Measurements from ENCODE around the gene GRID2. TPM values are rescaled to one million over a fixed set of nuclear protein-coding genes. Genes with fewer than 3 reads are reported as not detected.

The GRID2 gene
- total RNA-seq, 1 donor from 2014 or later = 2.1 TPM

DNA sequence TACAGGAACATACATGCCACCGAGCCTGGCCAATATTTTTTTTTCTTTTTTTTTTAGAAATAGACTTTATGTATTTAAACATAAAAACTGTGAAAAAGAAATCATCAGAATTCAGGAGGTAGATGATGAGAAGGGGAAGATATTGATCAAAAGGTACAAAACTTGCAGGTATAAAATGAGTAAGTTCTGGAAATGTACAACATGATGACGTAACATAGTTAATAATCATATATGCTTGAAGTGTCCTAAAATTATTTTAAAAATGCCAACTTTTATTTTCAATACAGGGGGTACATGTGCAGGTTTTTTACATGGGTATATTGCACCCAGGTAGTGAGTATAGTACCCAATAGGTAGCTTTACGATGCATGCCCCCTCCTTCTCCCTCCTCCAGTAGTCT is 337.6 kb downstream of the GRID2 start:
- no peaks in the 10 kb centered on the region for H3K9me3 Mint-ChIP-seq (ENCODE audit: unreplicated experiment)

DNA sequence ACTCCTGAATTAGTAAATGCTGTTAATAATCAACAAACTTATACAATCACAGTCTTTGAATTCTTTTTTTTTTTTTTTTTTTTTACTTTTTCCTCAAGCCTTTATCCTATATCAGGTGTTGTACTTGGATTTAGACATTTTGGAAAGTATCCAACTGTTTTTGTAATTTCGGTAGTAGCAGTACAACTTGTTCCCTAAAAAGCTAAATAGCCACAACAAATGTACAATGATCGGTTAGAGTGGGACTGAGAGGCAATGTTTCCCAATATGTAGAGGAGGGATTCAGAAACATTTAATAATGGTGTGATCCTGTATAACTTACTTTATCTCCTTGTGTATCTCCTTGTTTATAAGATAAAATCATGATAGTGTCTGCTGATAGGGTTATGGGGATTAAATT is 343.1 kb downstream of the GRID2 start:
- H3K4me1 Mint-ChIP-seq (ENCODE audit: low read depth, unreplicated experiment) = no peaks in the 10 kb centered on the region
- no peaks in the 10 kb centered on the region for H3K27me3 Mint-ChIP-seq (ENCODE audit: unreplicated experiment)
- H3K9me3 Mint-ChIP-seq (ENCODE audit: unreplicated experiment) = no peaks in the 10 kb centered on the region
- no peaks in the 10 kb centered on the region for H3K36me3 Mint-ChIP-seq (ENCODE audit: unreplicated experiment)
- no peak overlapping the region for H3K27ac Mint-ChIP-seq (ENCODE audit: unreplicated experiment)
- TF ChIP-seq, protein P1, sequence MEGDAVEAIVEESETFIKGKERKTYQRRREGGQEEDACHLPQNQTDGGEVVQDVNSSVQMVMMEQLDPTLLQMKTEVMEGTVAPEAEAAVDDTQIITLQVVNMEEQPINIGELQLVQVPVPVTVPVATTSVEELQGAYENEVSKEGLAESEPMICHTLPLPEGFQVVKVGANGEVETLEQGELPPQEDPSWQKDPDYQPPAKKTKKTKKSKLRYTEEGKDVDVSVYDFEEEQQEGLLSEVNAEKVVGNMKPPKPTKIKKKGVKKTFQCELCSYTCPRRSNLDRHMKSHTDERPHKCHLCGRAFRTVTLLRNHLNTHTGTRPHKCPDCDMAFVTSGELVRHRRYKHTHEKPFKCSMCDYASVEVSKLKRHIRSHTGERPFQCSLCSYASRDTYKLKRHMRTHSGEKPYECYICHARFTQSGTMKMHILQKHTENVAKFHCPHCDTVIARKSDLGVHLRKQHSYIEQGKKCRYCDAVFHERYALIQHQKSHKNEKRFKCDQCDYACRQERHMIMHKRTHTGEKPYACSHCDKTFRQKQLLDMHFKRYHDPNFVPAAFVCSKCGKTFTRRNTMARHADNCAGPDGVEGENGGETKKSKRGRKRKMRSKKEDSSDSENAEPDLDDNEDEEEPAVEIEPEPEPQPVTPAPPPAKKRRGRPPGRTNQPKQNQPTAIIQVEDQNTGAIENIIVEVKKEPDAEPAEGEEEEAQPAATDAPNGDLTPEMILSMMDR (IDR thresholded peaks at IDR 0.05; ENCODE audit: partially characterized antibody, unreplicated experiment) = no peak
- H3K4me3 Mint-ChIP-seq (ENCODE audit: unreplicated experiment) = no peak overlapping the region
- no peak for DNase-seq

More for the DNA sequence above, 337.6 kb downstream of the GRID2 start:
- TF ChIP-seq, protein P1 (IDR thresholded peaks at IDR 0.05; ENCODE audit: partially characterized antibody, unreplicated experiment) = no peak
- Mint-ChIP-seq H3K4me1 (ENCODE audit: low read depth, unreplicated experiment) (no peaks in the 10 kb centered on the region), H3K27ac (ENCODE audit: unreplicated experiment) (no peak overlapping the region), H3K4me3 (ENCODE audit: unreplicated experiment) (no peak overlapping the region), H3K36me3 (ENCODE audit: unreplicated experiment) (no peaks in the 10 kb centered on the region), H3K27me3 (ENCODE audit: unreplicated experiment) (no peaks in the 10 kb centered on the region)
- no peak for DNase-seq

DNA sequence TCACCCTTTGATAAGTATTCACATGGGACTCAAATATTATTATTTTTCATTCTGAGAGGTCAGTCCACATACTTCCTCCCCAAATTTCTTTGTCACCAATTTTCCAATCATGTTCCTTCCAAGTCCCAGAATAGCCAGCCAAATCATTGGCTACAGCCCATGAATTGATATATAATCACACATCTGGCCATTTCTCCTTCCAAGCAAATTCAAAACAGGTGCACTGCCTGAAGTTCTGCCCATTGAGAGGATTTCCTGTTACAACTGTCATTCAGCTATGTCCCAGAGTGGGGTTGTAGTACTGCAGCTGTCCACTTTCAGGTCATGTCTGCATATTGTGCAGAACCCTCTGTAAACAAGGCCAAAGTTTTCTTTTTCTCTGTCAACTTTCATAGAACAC is 347.8 kb downstream of the GRID2 start:
- Mint-ChIP-seq H3K4me3 (ENCODE audit: unreplicated experiment) (no peak overlapping the region), H3K9me3 (ENCODE audit: unreplicated experiment) (no peaks in the 10 kb centered on the region)
- TF ChIP-seq, protein P1 (IDR thresholded peaks at IDR 0.05; ENCODE audit: partially characterized antibody, unreplicated experiment) = no peak

DNA sequence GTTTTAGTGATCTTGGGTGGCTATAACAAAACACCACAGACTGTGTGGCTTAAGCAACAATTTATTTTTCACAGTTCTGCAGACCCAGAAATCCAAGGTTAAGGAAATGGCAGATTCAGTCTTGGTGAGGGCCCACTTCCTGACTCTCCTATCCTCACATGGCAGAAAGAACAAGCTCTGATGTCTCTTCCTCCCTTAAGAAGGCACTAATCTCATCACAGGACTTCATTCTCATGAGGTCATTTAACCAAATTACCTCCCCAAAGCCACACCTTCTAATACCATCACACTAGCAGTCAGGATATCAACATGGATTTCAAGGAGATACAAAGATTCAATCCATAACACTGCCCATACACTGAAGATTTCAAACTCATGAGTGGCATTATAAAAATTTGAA is 350.3 kb downstream of the GRID2 start:
- TF ChIP-seq, protein P1 (IDR thresholded peaks at IDR 0.05; ENCODE audit: partially characterized antibody, unreplicated experiment) = no peak
- no peaks in the 10 kb centered on the region for H3K36me3 Mint-ChIP-seq (ENCODE audit: unreplicated experiment)
- H3K9me3 Mint-ChIP-seq (ENCODE audit: unreplicated experiment) = no peaks in the 10 kb centered on the region
- peaks cover 2% of the 10 kb centered on the region for H3K4me1 Mint-ChIP-seq (ENCODE audit: low read depth, unreplicated experiment)
- H3K27me3 Mint-ChIP-seq (ENCODE audit: unreplicated experiment) = peaks cover 3% of the 10 kb centered on the region
- no peak for DNase-seq
- H3K27ac Mint-ChIP-seq (ENCODE audit: unreplicated experiment) = no peak overlapping the region
- no peak overlapping the region for H3K4me3 Mint-ChIP-seq (ENCODE audit: unreplicated experiment)

More for the DNA sequence above, 347.8 kb downstream of the GRID2 start:
- Mint-ChIP-seq H3K27me3 (ENCODE audit: unreplicated experiment) (peaks cover 3% of the 10 kb centered on the region), H3K27ac (ENCODE audit: unreplicated experiment) (no peak overlapping the region), H3K36me3 (ENCODE audit: unreplicated experiment) (no peaks in the 10 kb centered on the region), H3K4me1 (ENCODE audit: low read depth, unreplicated experiment) (peaks cover 2% of the 10 kb centered on the region)
- no peak for DNase-seq

DNA sequence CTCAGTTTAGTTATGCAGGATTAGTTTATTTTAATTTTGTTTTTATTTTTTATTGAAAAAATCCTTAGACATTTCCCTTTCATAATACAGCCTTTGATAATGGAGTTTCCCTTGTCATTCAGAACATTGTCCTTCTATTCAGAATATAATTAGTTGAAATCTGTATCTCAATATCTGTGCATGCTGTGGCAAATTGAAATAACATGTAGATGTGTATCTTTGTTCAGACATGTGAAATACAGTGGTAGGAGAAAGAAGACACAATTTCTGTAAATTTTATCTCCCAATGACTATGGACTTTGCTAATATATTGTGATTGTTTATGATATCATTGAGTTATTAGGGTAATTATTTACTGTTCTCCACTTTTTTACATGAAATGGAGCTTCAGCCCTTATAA is 353.9 kb downstream of the GRID2 start:
- Mint-ChIP-seq H3K9me3 (ENCODE audit: unreplicated experiment) (no peaks in the 10 kb centered on the region), H3K4me1 (ENCODE audit: low read depth, unreplicated experiment) (peaks cover 2% of the 10 kb centered on the region), H3K4me3 (ENCODE audit: unreplicated experiment) (no peak overlapping the region), H3K36me3 (ENCODE audit: unreplicated experiment) (no peaks in the 10 kb centered on the region), H3K27me3 (ENCODE audit: unreplicated experiment) (peaks cover 3% of the 10 kb centered on the region), H3K27ac (ENCODE audit: unreplicated experiment) (no peak overlapping the region)
- DNase-seq = no peak
- TF ChIP-seq, protein P1 (IDR thresholded peaks at IDR 0.05; ENCODE audit: partially characterized antibody, unreplicated experiment) = no peak
